ENCODE results near the gene FN3KRP. TPM values are rescaled to one million over a fixed set of nuclear protein-coding genes. Genes with fewer than 3 reads are reported as not detected.

Gene FN3KRP
- total and polyA plus RNA-seq, 2 of the 13 experiments (the other 11 are each of a cell fraction or from before 2014, with no cell fraction given): 22.4 to 28.2 TPM

- TF ChIP-seq NAIF1 (CRISPR knock-in tag; IDR thresholded peaks at IDR 0.05; ENCODE audit: borderline replicate concordance) (no peak), TCF7 (IDR thresholded peaks at IDR 0.05; ENCODE audit: low read depth) (no peak), ZFX (CRISPR knock-in tag; IDR thresholded peaks at IDR 0.05; ENCODE audit: low read depth) (no peak), HIVEP1 (CRISPR knock-in tag; IDR thresholded peaks at IDR 0.05) (no peak), AGO2 (optimal IDR thresholded peaks at IDR 0.05; ENCODE audit: low read depth, low read length) (peak; percentile 81), THRA (CRISPR knock-in tag; IDR thresholded peaks at IDR 0.05; ENCODE audit: borderline replicate concordance) (no peak), ZNF251 (CRISPR knock-in tag; IDR thresholded peaks at IDR 0.05) (no peak), JUN (CRISPR knock-in tag; IDR thresholded peaks at IDR 0.05) (no peak), LCORL (IDR thresholded peaks at IDR 0.05) (no peak), LCORL (CRISPR knock-in tag; IDR thresholded peaks at IDR 0.05) (no peak), ONECUT2 (CRISPR knock-in tag; IDR thresholded peaks at IDR 0.05) (no peak), ZKSCAN1 (IDR thresholded peaks at IDR 0.05; ENCODE audit: low read length) (no peak), POLR2AphosphoS5 (IDR thresholded peaks at IDR 0.05; ENCODE audit: low read depth, low read length) (0 out of 2 replicates have a peak, but pooled peaks have one; percentile 5), HINFP (CRISPR knock-in tag; IDR thresholded peaks at IDR 0.05; ENCODE audit: low read depth) (no peak), SRSF1 (optimal IDR thresholded peaks at IDR 0.05; ENCODE audit: low read depth, low read length) (no peak), TRIM24 (CRISPR knock-in tag; IDR thresholded peaks at IDR 0.05) (no peak), KMT2B (CRISPR knock-in tag; IDR thresholded peaks at IDR 0.05) (no peak), ZNF670 (CRISPR knock-in tag; IDR thresholded peaks at IDR 0.05; ENCODE audit: borderline replicate concordance) (no peak), FIP1L1 (IDR thresholded peaks at IDR 0.05; ENCODE audit: borderline replicate concordance, insufficient read depth, low read depth, low read length) (no peak), ZNF839 (CRISPR knock-in tag; IDR thresholded peaks at IDR 0.05; ENCODE audit: borderline replicate concordance) (no peak), ZNF337 (CRISPR knock-in tag; IDR thresholded peaks at IDR 0.05; ENCODE audit: borderline replicate concordance, low read depth) (no peak), HMGXB3 (CRISPR knock-in tag; IDR thresholded peaks at IDR 0.05; ENCODE audit: borderline replicate concordance) (no peak), NONO (IDR thresholded peaks at IDR 0.05) (no peak), NONO (CRISPR knock-in tag; conservative IDR thresholded peaks at IDR 0.05) (no peak)
Observed at GRCh38 chr17:82743344-82744219, 27.1 kb downstream of the FN3KRP start (continued).
